Erythroblast (primary cell): ENCODE measurements around the gene VN1R5.

Source experiments
- GATA1 ChIP-seq: IDR thresholded peaks from 2 replicates; pipeline ENCODE4 v1.6.1; 2011; ENCODE audit warnings: low read depth, mild to moderate bottlenecking, control low read depth, low read length, moderate library complexity
- POLR2A ChIP-seq: IDR thresholded peaks from 2 replicates; pipeline ENCODE4 v1.6.1; 2011; ENCODE audit warnings: mild to moderate bottlenecking, low read length

DNA sequence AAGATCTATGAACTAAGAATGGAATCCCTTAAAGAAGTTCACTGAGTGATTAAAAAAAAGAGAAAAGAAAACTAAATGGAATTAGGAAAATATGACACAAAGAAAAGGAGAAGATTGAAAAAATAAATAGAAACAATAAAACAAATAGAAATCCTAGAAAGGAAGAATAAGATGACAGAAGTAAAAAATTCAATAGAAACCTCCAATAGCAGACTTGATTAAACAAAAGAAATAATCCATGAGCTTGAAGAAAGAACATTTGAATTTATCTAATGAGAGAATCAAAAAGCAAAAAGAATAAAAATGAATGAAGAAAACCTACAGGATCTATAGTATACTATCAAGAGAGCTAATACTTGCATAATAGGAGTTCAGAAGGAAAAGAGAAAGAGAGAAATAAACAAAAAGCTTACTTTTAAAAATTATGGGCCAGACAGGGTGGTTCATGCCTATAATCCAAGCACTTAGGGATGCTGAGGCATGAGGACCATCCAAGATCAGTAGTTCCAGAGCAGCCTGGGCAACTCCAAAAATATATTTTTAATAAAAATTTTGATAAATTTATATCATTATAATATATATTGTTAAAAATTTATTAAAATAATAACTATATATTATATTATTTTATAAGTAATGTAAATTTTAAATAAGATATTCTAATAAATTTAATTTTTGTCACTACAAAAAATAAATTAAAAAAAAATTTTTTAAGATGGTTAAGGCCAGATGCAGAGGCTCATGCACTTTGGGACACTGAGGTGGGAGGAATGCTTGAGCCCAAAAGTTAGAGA, 9.4 kb upstream of the VN1R5 start:
- TF ChIP-seq POLR2A (no peak), GATA1 (no peak)
